ENCODE data around the gene BRIX1. TPM values are rescaled to one million over a fixed set of nuclear protein-coding genes. Genes with fewer than 3 reads are reported as not detected.

BRIX1 gene
- total and polyA plus RNA-seq, 5 donors, result 12.4 to 20.8 (median 13.6) TPM

DNA sequence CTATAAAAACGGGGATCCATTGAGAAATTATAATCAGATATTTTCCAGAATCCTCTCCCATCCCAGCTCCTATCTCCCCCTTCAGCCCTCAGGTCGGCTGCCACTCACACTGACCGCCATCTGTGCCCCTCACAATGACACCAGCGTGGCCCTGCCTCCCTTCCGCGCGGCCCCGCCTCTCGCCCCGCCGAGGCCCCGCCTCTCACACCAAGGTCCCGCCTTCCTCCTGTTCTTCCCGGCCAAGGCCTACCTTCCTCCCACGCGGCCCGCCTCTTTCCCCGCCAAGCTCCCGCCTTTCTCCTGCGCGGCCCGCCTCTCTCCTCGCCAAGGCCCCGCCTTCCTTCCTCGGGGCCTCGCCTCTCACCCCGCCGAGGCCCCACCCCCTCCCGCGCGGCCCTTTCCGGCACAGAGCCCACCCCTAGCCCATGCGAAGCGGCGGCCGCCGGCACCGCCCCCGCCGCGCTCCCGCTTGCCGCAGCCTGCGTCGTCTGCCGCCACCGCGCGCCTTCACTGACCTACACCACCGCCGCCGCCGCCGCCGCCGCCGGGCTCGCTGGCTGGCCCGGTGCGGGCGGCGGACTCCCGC, 13.7 kb downstream of the BRIX1 start, which contains the start of gene DNAJC21:
Gene DNAJC21, plus strand, starts transcription at position 426 of the 586 bp plus-strand sequence. CDS start 261 bp downstream, outside the sequence.
- Histone ChIP-seq H3K27me3 (ENCODE audit: control insufficient read depth, insufficient read depth) (no peaks in the 10 kb centered on the region), H3K27ac (ENCODE audit: low read length) (peak within 1 kb of the TSS; percentile 91), H3K4me3 (ENCODE audit: low read length) (peak within 1 kb of the TSS; percentile 87), H3K9me3 (ENCODE audit: control insufficient read depth, low read length) (no peaks in the 10 kb centered on the region), H3K4me1 (ENCODE audit: control insufficient read depth, insufficient read depth, low read length) (no peaks in the 10 kb centered on the region)
- intact Hi-C loops (cut with DNase I), result no loop called here
- ATAC-seq (peak; percentile 98 to 99), DNase-seq (peak; percentile 99 to 100 (median 99))
- under 1% methylated on average over 63 of the region's 63 CpGs for WGBS

DNA sequence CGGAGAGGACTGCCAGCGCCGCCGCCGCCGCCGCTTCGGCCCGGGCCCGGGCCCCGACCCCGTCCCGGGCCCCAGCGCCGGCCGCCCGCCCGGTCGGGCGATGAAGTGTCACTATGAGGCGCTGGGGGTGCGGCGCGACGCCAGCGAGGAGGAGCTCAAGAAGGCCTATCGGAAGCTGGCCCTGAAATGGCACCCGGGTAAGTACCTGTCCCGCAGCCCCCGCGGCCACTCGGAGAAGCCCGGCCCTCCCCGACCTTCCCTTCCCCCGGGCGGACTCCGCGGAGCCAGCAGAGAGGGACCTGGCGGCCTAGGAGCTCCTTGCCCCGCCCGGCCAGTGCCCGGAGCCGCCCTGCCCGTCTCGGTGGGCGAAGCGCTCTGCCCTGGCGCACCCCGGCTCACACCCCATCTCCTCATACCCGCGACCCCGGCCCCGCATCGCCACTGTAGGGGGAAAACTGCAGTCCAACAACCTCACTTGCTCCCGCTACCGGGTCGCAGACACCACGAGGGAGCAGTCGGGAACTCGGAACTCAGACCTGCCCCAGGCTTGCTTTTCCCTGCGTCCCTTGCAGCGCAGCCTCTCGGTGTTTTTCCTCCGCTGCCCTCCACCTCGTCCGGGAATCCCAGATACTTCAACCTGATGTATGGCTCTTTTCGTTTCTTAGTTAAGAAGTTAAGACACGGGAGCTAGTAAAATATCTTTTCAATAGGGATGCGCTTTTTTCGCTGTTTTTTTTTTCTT, 14.4 kb downstream of the BRIX1 start:
- no peaks in the 10 kb centered on the region for H3K4me1 ChIP-seq (ENCODE audit: control insufficient read depth, insufficient read depth, low read length)
- under 1% methylated on average over 70 of the region's 70 CpGs for WGBS
- H3K4me3 ChIP-seq (ENCODE audit: low read length), result peak overlapping the region; percentile 87
- H3K27ac ChIP-seq (ENCODE audit: low read length), result peak overlapping the region; percentile 91
- no peaks in the 10 kb centered on the region for H3K27me3 ChIP-seq (ENCODE audit: control insufficient read depth, insufficient read depth)
- peak; percentile 91 to 97 (median 96) for DNase-seq
- intact Hi-C loops (cut with DNase I), result no loop called here
- no peaks in the 10 kb centered on the region for H3K9me3 ChIP-seq (ENCODE audit: control insufficient read depth, low read length)
- peak; percentile 80 for ATAC-seq

DNA sequence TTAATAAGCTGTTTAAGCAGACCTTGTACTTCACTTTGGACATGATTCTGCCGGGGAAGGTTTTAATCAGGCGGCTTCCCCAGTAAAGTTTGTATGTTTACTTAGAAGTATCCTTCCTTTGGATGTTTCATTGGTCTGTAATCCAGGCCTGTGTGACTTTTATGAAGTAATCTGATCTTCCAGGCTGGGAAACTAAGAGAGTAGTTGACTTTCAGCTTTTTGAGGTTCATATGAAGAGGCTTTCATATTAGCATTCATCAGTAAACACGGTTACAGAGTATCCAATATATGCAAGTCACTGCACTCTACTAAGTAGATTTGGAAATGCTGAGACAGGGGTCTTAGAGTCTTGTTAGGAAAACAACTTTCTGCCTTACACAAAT, 14.9 kb downstream of the BRIX1 start:
- ATAC-seq, result no peak
- no peaks in the 10 kb centered on the region for H3K4me1 ChIP-seq (ENCODE audit: control insufficient read depth, insufficient read depth, low read length)
- intact Hi-C loops (cut with DNase I), result no loop called here
- H3K27me3 ChIP-seq (ENCODE audit: control insufficient read depth, insufficient read depth), result no peaks in the 10 kb centered on the region
- H3K9me3 ChIP-seq (ENCODE audit: control insufficient read depth, low read length), result no peaks in the 10 kb centered on the region
- 2% methylated on average over 3 of the region's 3 CpGs for WGBS
- H3K4me3 ChIP-seq (ENCODE audit: low read length), result peak overlapping the region; percentile 87
- no peak for DNase-seq
- no peak overlapping the region for H3K27ac ChIP-seq (ENCODE audit: low read length)

- H3K27me3 ChIP-seq (ENCODE audit: control insufficient read depth, insufficient read depth), result no peaks in the 10 kb centered on the region
- no peaks in the 10 kb centered on the region for H3K9me3 ChIP-seq (ENCODE audit: control insufficient read depth, low read length)
- H3K27ac ChIP-seq (ENCODE audit: low read length), result no peak overlapping the region
- H3K4me1 ChIP-seq (ENCODE audit: control insufficient read depth, insufficient read depth, low read length), result no peaks in the 10 kb centered on the region
- WGBS, result 66% methylated on average over 4 of the region's 4 CpGs
- no peak for ATAC-seq
- intact Hi-C loops (cut with DNase I), result no loop called here
- DNase-seq, result no peak
- peak overlapping the region; percentile 87 for H3K4me3 ChIP-seq (ENCODE audit: low read length)
These were observed 15.4 kb downstream of the BRIX1 start for GRCh38 chr5:34930870-34931269.

- Histone ChIP-seq H3K4me1 (ENCODE audit: control insufficient read depth, insufficient read depth, low read length) (no peaks in the 10 kb centered on the region), H3K9me3 (ENCODE audit: control insufficient read depth, low read length) (no peaks in the 10 kb centered on the region), H3K4me3 (ENCODE audit: low read length) (no peak overlapping the region), H3K27ac (ENCODE audit: low read length) (no peak overlapping the region), H3K27me3 (ENCODE audit: control insufficient read depth, insufficient read depth) (no peaks in the 10 kb centered on the region)
- no peak for ATAC-seq
- WGBS, result 85% methylated on average over 2 of the region's 2 CpGs
- DNase-seq, result no peak
- intact Hi-C loops (cut with DNase I), result no loop called here
These were observed 17.4 kb downstream of the BRIX1 start for GRCh38 chr5:34932947-34933346.

DNA sequence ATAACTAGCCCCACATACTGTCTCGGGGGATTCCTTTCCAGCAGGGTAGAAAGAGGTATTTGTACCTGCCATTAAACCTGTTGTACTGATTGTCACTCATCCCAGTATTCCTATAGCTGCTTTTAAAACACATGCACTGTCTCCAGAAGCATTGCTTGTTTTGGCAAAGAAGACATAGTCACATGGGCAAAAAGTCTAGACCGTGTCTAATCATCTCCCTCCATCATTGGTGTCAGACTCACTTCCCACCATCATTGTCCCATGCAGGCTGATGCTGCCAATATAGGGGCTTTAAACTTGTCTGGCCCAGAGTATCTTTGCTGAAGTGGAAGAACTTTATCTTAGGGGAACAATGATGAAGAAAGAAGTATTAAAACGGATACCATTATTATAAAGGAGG, 26.4 kb downstream of the BRIX1 start:
- Histone ChIP-seq H3K4me1 (ENCODE audit: control insufficient read depth, insufficient read depth, low read length) (no peaks in the 10 kb centered on the region), H3K4me3 (ENCODE audit: low read length) (no peak overlapping the region), H3K27me3 (ENCODE audit: control insufficient read depth, insufficient read depth) (no peaks in the 10 kb centered on the region), H3K27ac (ENCODE audit: low read length) (no peak overlapping the region), H3K9me3 (ENCODE audit: control insufficient read depth, low read length) (no peaks in the 10 kb centered on the region)
- intact Hi-C loops (cut with DNase I), result no loop called here
- ATAC-seq, result no peak
- 73% methylated on average over 3 of the region's 3 CpGs for WGBS
- DNase-seq, result no peak

DNA sequence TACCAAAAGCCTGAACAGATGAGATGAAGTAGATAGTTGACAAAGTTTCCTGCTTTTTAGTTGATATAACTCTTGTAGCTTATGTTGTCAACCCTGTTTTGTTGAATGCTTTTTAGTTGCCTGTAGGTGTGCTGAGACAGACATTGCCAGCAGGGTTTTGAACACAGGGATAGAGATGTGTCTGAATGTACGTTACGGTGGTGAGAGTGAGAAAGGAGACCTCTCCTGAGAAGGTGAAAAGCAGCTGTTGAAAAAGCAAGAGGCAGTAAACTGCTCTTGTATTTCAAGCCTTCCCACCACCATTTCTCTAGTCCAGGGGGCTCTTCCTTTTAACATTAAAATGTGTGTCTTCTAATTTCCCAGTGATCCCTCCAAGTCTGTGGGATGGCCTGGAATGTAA, 28.5 kb downstream of the BRIX1 start:
- ATAC-seq (no peak), DNase-seq (no peak)
- Histone ChIP-seq H3K27ac (ENCODE audit: low read length) (peak overlapping the region; percentile 67), H3K4me1 (ENCODE audit: control insufficient read depth, insufficient read depth, low read length) (no peaks in the 10 kb centered on the region), H3K9me3 (ENCODE audit: control insufficient read depth, low read length) (no peaks in the 10 kb centered on the region), H3K4me3 (ENCODE audit: low read length) (no peak overlapping the region), H3K27me3 (ENCODE audit: control insufficient read depth, insufficient read depth) (no peaks in the 10 kb centered on the region)
- intact Hi-C loops (cut with DNase I), result no loop called here
- WGBS, result 66% methylated on average over 2 of the region's 2 CpGs

GRCh38 chr5:34944460-34945047, 29.0 kb downstream of the BRIX1 start:
- no peaks in the 10 kb centered on the region for H3K9me3 ChIP-seq (ENCODE audit: control insufficient read depth, low read length)
- 64% methylated on average over 11 of the region's 11 CpGs for WGBS
- no peaks in the 10 kb centered on the region for H3K4me1 ChIP-seq (ENCODE audit: control insufficient read depth, insufficient read depth, low read length)
- intact Hi-C loops (cut with DNase I), result no loop called here
- H3K27ac ChIP-seq (ENCODE audit: low read length), result peak overlapping the region; percentile 83
- DNase-seq, result no peak
- ATAC-seq, result peak in 1 of 2 donors; percentile 34
- peak overlapping the region; percentile 20 for H3K4me3 ChIP-seq (ENCODE audit: low read length)
- H3K27me3 ChIP-seq (ENCODE audit: control insufficient read depth, insufficient read depth), result no peaks in the 10 kb centered on the region

GRCh38 chr5:34957321-34957720, 41.8 kb downstream of the BRIX1 start:
- Histone ChIP-seq H3K4me3 (ENCODE audit: low read length) (no peak overlapping the region), H3K27ac (ENCODE audit: low read length) (no peak overlapping the region), H3K4me1 (ENCODE audit: control insufficient read depth, insufficient read depth, low read length) (no peaks in the 10 kb centered on the region), H3K27me3 (ENCODE audit: control insufficient read depth, insufficient read depth) (no peaks in the 10 kb centered on the region), H3K9me3 (ENCODE audit: control insufficient read depth, low read length) (no peaks in the 10 kb centered on the region)
- 90% methylated on average over 1 of the region's 1 CpG for WGBS
- ATAC-seq (no peak), DNase-seq (no peak)
- intact Hi-C loops (cut with DNase I), result no loop called here

DNA sequence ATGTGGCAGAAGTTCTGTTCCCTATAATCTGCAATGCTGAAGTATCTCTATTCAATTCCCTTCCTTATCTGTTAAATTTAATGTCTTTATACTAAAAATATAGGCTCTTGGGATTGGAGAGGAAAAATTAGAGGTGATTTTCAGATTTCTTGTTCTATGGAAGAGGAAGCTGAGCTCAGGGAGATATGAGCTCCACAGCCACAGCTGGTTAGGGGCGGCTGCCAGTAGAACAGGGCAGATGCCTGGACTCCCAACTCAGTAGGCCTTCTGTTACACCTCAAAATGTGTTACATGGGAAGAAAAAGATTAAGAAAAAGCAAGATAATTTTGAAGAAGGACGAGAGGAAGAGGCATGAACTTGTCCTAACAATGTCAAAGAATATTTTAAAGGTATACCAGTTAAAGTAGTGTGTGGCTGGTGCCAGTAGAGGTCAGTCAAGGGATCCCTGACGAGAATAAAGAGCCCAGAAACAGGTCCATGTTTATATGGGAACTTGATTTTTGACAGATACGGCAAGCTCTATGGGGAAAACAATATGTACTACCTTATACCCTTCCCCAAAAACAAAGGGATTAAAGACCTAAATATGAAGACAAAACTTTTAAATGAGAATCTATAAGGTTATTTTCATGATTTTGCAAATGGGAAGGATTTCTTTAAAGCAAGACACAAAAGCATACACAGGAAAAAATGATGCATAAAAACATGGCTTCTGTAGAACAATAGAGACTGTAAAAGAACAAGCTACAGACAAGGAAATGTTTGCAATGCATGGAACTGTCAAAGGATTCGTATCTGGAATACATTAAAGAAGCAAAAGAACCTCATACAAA, 42.6 kb downstream of the BRIX1 start:
- Histone ChIP-seq H3K27me3 (ENCODE audit: control insufficient read depth, insufficient read depth) (no peaks in the 10 kb centered on the region), H3K27ac (ENCODE audit: low read length) (no peak overlapping the region), H3K4me3 (ENCODE audit: low read length) (no peak overlapping the region), H3K9me3 (ENCODE audit: control insufficient read depth, low read length) (no peaks in the 10 kb centered on the region), H3K4me1 (ENCODE audit: control insufficient read depth, insufficient read depth, low read length) (no peaks in the 10 kb centered on the region)
- intact Hi-C loops (cut with DNase I), result no loop called here
- WGBS, result 49% methylated on average over 5 of the region's 5 CpGs
- DNase-seq, result no peak
- ATAC-seq, result peak in 1 of 2 donors; percentile 52

- Histone ChIP-seq H3K27ac (ENCODE audit: low read length) (no peak overlapping the region), H3K4me3 (ENCODE audit: low read length) (no peak overlapping the region), H3K9me3 (ENCODE audit: control insufficient read depth, low read length) (no peaks in the 10 kb centered on the region), H3K4me1 (ENCODE audit: control insufficient read depth, insufficient read depth, low read length) (no peaks in the 10 kb centered on the region), H3K27me3 (ENCODE audit: control insufficient read depth, insufficient read depth) (no peaks in the 10 kb centered on the region)
- DNase-seq, result no peak
- ATAC-seq, result no peak
- intact Hi-C loops (cut with DNase I), result no loop called here
- WGBS, result 94% methylated on average over 1 of the region's 1 CpG
These were observed 43.8 kb downstream of the BRIX1 start for GRCh38 chr5:34959323-34959722.

Measured in right cardiac atrium (tissue), 5 donors.